Measurements from ENCODE around the gene ALPG.
A peak's percentile ranks its signal among the peaks of the same experiment; 100 is the strongest.
"Not testable (repeated sequence)": the region's sequence is repeated elsewhere in the genome, so short reads cannot be mapped to it uniquely, and the experiment has no call there.

ALPG gene

GRCh38 chr2:232406556-232407310 is at the start of gene ALPG:
ALPG (plus strand) TSS chr2:232406844; CDS start chr2:232406895, 51 bp downstream.
- no peak within 1 kb of the TSS for H3K4me3 Mint-ChIP-seq
- peaks cover 4% of the 10 kb centered on the region for H3K27me3 Mint-ChIP-seq
- H3K36me3 Mint-ChIP-seq (ENCODE audit: low read depth): no peaks in the 10 kb centered on the region
- no peak within 1 kb of the TSS for H3K27ac Mint-ChIP-seq
- no peaks in the 10 kb centered on the region for H3K9me3 Mint-ChIP-seq
- H3K4me1 Mint-ChIP-seq (ENCODE audit: low read depth): no peaks in the 10 kb centered on the region

GRCh38 chr2:232361646-232362045 is 45.0 kb upstream of the ALPG start:
- Mint-ChIP-seq H3K4me3 (no peak overlapping the region), H3K4me1 (ENCODE audit: low read depth) (peaks cover 16% of the 10 kb centered on the region), H3K36me3 (ENCODE audit: low read depth) (no peaks in the 10 kb centered on the region), H3K27ac (no peak overlapping the region), H3K27me3 (no peaks in the 10 kb centered on the region), H3K9me3 (no peaks in the 10 kb centered on the region)

GRCh38 chr2:232362174-232362900 is 44.3 kb upstream of the ALPG start:
- Mint-ChIP-seq H3K4me1 (ENCODE audit: low read depth) (peaks cover 16% of the 10 kb centered on the region), H3K27ac (no peak overlapping the region), H3K4me3 (no peak overlapping the region), H3K9me3 (no peaks in the 10 kb centered on the region), H3K27me3 (no peaks in the 10 kb centered on the region), H3K36me3 (ENCODE audit: low read depth) (no peaks in the 10 kb centered on the region)

GRCh38 chr2:232363064-232363783 is 43.4 kb upstream of the ALPG start:
- not testable (repeated sequence) for H3K9me3 Mint-ChIP-seq; H3K36me3 Mint-ChIP-seq (ENCODE audit: low read depth); H3K27me3 Mint-ChIP-seq
- Mint-ChIP-seq H3K27ac (peak overlapping the region; percentile 34), H3K4me3 (peak overlapping the region; percentile 68), H3K4me1 (ENCODE audit: low read depth) (peaks cover 16% of the 10 kb centered on the region)

- Mint-ChIP-seq H3K27me3 (no peaks in the 10 kb centered on the region), H3K4me3 (peak overlapping the region; percentile 68), H3K9me3 (no peaks in the 10 kb centered on the region), H3K4me1 (ENCODE audit: low read depth) (peaks cover 16% of the 10 kb centered on the region), H3K36me3 (ENCODE audit: low read depth) (no peaks in the 10 kb centered on the region), H3K27ac (peak overlapping the region; percentile 34)
Measured at GRCh38 chr2:232363784-232364615, 42.6 kb upstream of the ALPG start.

- not testable (repeated sequence) for H3K4me3 Mint-ChIP-seq; H3K9me3 Mint-ChIP-seq; H3K36me3 Mint-ChIP-seq (ENCODE audit: low read depth); H3K27ac Mint-ChIP-seq; H3K27me3 Mint-ChIP-seq
- peaks cover 16% of the 10 kb centered on the region for H3K4me1 Mint-ChIP-seq (ENCODE audit: low read depth)
Measured at GRCh38 chr2:232364806-232365594, 41.6 kb upstream of the ALPG start.

- Mint-ChIP-seq H3K36me3 (ENCODE audit: low read depth) (no peaks in the 10 kb centered on the region), H3K27me3 (no peaks in the 10 kb centered on the region), H3K27ac (no peak overlapping the region), H3K4me3 (no peak overlapping the region), H3K4me1 (ENCODE audit: low read depth) (peaks cover 16% of the 10 kb centered on the region), H3K9me3 (no peaks in the 10 kb centered on the region)
Measured at GRCh38 chr2:232365621-232366321, 40.9 kb upstream of the ALPG start.

GRCh38 chr2:232366461-232366860 is 40.2 kb upstream of the ALPG start:
- not testable (repeated sequence) for H3K27ac Mint-ChIP-seq; H3K4me3 Mint-ChIP-seq; H3K27me3 Mint-ChIP-seq; H3K36me3 Mint-ChIP-seq (ENCODE audit: low read depth); H3K9me3 Mint-ChIP-seq
- H3K4me1 Mint-ChIP-seq (ENCODE audit: low read depth): peaks cover 16% of the 10 kb centered on the region

GRCh38 chr2:232367016-232367415 is 39.6 kb upstream of the ALPG start:
- Mint-ChIP-seq H3K36me3 (ENCODE audit: low read depth) (no peaks in the 10 kb centered on the region), H3K9me3 (no peaks in the 10 kb centered on the region), H3K27ac (no peak overlapping the region), H3K4me3 (no peak overlapping the region), H3K4me1 (ENCODE audit: low read depth) (peaks cover 16% of the 10 kb centered on the region), H3K27me3 (no peaks in the 10 kb centered on the region)

- no peak overlapping the region for H3K4me3 Mint-ChIP-seq
- H3K36me3 Mint-ChIP-seq (ENCODE audit: low read depth): no peaks in the 10 kb centered on the region
- no peak overlapping the region for H3K27ac Mint-ChIP-seq
- H3K9me3 Mint-ChIP-seq: no peaks in the 10 kb centered on the region
- no peaks in the 10 kb centered on the region for H3K27me3 Mint-ChIP-seq
- peaks cover 16% of the 10 kb centered on the region for H3K4me1 Mint-ChIP-seq (ENCODE audit: low read depth)
Measured at GRCh38 chr2:232367591-232368233, 38.9 kb upstream of the ALPG start.

- Mint-ChIP-seq H3K27ac (no peak overlapping the region), H3K36me3 (ENCODE audit: low read depth) (no peaks in the 10 kb centered on the region), H3K9me3 (no peaks in the 10 kb centered on the region), H3K4me1 (ENCODE audit: low read depth) (peaks cover 16% of the 10 kb centered on the region), H3K4me3 (no peak overlapping the region), H3K27me3 (no peaks in the 10 kb centered on the region)
Measured at GRCh38 chr2:232368311-232368731, 38.3 kb upstream of the ALPG start.

- Mint-ChIP-seq H3K27ac (no peak overlapping the region), H3K4me3 (no peak overlapping the region), H3K36me3 (ENCODE audit: low read depth) (no peaks in the 10 kb centered on the region), H3K27me3 (no peaks in the 10 kb centered on the region), H3K4me1 (ENCODE audit: low read depth) (peaks cover 6% of the 10 kb centered on the region), H3K9me3 (no peaks in the 10 kb centered on the region)
Measured at GRCh38 chr2:232369126-232369951, 37.3 kb upstream of the ALPG start.

Measured in stimulated activated naive CD8-positive, alpha-beta T cell treated with anti-CD3 and anti-CD28 coated beads, Interleukin-15, Interleukin-2, amounts not matched to agents 100 ng/mL and 50 ng/mL, for 24 hours (primary cell).